ES-I3 (cell line): Measurements from ENCODE around the gene CD226.
"Not testable (repeated sequence)": the region's sequence is repeated elsewhere in the genome, so short reads cannot be mapped to it uniquely, and the experiment has no call there.

ENCODE experiments used
- H3K36me3 ChIP-seq: 2 replicates; pipeline ENCODE4 v1.6.1; 2013; ENCODE audit warnings: mild to moderate bottlenecking, low read length, control low read depth, moderate library complexity; ENCODE audit not compliant: insufficient read depth
- H3K4me1 ChIP-seq: 2 replicates; pipeline ENCODE4 v1.6.1; 2013; ENCODE audit warnings: mild to moderate bottlenecking, control low read depth, low read length; ENCODE audit not compliant: insufficient read depth
- H3K9ac ChIP-seq: 2 replicates; pipeline ENCODE4 v1.6.1; 2013; ENCODE audit warnings: low read depth, mild to moderate bottlenecking, low read length, moderate library complexity
- H3K9me3 ChIP-seq: 2 replicates; pipeline ENCODE4 v1.6.1; 2013; ENCODE audit warnings: mild to moderate bottlenecking, low read length, moderate library complexity; ENCODE audit not compliant: control insufficient read depth, insufficient read depth

CD226 gene

GRCh38 chr18:69845593-69846506, 101.8 kb downstream of the CD226 start:
- Histone ChIP-seq H3K9me3 (no peaks in the 10 kb centered on the region), H3K9ac (no peak overlapping the region), H3K4me1 (no peaks in the 10 kb centered on the region), H3K36me3 (no peaks in the 10 kb centered on the region; the same call in 1 of the 2 replicates)

GRCh38 chr18:69844656-69845055, 103.0 kb downstream of the CD226 start:
- Histone ChIP-seq H3K36me3 (no peaks in the 10 kb centered on the region; the same call in 1 of the 2 replicates), H3K9ac (no peak overlapping the region), H3K4me1 (no peaks in the 10 kb centered on the region; the same call in 1 of the 2 replicates), H3K9me3 (no peaks in the 10 kb centered on the region)

- Histone ChIP-seq H3K9ac (no peak overlapping the region), H3K9me3 (no peaks in the 10 kb centered on the region), H3K36me3 (no peaks in the 10 kb centered on the region; the same call in 1 of the 2 replicates), H3K4me1 (no peaks in the 10 kb centered on the region; the same call in 1 of the 2 replicates)
Observed at GRCh38 chr18:69843015-69843414, 104.7 kb downstream of the CD226 start.

GRCh38 chr18:69841117-69841516, 106.6 kb downstream of the CD226 start:
- no peaks in the 10 kb centered on the region; the same call in 1 of the 2 replicates for H3K4me1 ChIP-seq

GRCh38 chr18:69840445-69840844, 107.2 kb downstream of the CD226 start:
- Histone ChIP-seq H3K9me3 (no peaks in the 10 kb centered on the region), H3K36me3 (no peaks in the 10 kb centered on the region; the same call in 1 of the 2 replicates), H3K4me1 (no peaks in the 10 kb centered on the region; the same call in 1 of the 2 replicates), H3K9ac (no peak overlapping the region)

More at GRCh38 chr18:69841117-69841516, 106.6 kb downstream of the CD226 start:
- H3K36me3 ChIP-seq = no peaks in the 10 kb centered on the region; the same call in 1 of the 2 replicates
- H3K9ac ChIP-seq = no peak overlapping the region
- H3K9me3 ChIP-seq = no peaks in the 10 kb centered on the region

GRCh38 chr18:69840001-69840400, 107.7 kb downstream of the CD226 start:
- H3K36me3 ChIP-seq = no peaks in the 10 kb centered on the region; the same call in 1 of the 2 replicates
- no peaks in the 10 kb centered on the region; the same call in 1 of the 2 replicates for H3K4me1 ChIP-seq
- H3K9ac ChIP-seq = peak overlapping the region; percentile 44; the same call in 1 of the 2 replicates
- no peaks in the 10 kb centered on the region for H3K9me3 ChIP-seq

- H3K9ac ChIP-seq = peak overlapping the region; percentile 44; the same call in 1 of the 2 replicates
- no peaks in the 10 kb centered on the region; the same call in 1 of the 2 replicates for H3K4me1 ChIP-seq
Observed at GRCh38 chr18:69839497-69839896, 108.2 kb downstream of the CD226 start.

GRCh38 chr18:69838620-69839411, 108.9 kb downstream of the CD226 start:
- no peaks in the 10 kb centered on the region; the same call in 1 of the 2 replicates for H3K36me3 ChIP-seq
- H3K9me3 ChIP-seq = no peaks in the 10 kb centered on the region
- H3K9ac ChIP-seq = no peak overlapping the region
- no peaks in the 10 kb centered on the region; the same call in 1 of the 2 replicates for H3K4me1 ChIP-seq

More at GRCh38 chr18:69839497-69839896, 108.2 kb downstream of the CD226 start:
- Histone ChIP-seq H3K9me3 (no peaks in the 10 kb centered on the region), H3K36me3 (no peaks in the 10 kb centered on the region; the same call in 1 of the 2 replicates)

GRCh38 chr18:69838003-69838402, 109.7 kb downstream of the CD226 start:
- no peaks in the 10 kb centered on the region for H3K9me3 ChIP-seq
- no peaks in the 10 kb centered on the region for H3K36me3 ChIP-seq
- H3K9ac ChIP-seq = no peak overlapping the region
- H3K4me1 ChIP-seq = no peaks in the 10 kb centered on the region; the same call in 1 of the 2 replicates

- H3K9me3 ChIP-seq, H3K36me3 ChIP-seq, H3K4me1 ChIP-seq, H3K9ac ChIP-seq: not testable (repeated sequence)
Observed at GRCh38 chr18:69834980-69835379, 112.7 kb downstream of the CD226 start.

- Histone ChIP-seq H3K4me1 (no peaks in the 10 kb centered on the region), H3K9ac (no peak overlapping the region), H3K36me3 (no peaks in the 10 kb centered on the region), H3K9me3 (no peaks in the 10 kb centered on the region)
Observed at GRCh38 chr18:69830189-69830588, 117.5 kb downstream of the CD226 start.

- H3K4me1 ChIP-seq = no peaks in the 10 kb centered on the region
Observed at GRCh38 chr18:69820538-69820937, 127.1 kb downstream of the CD226 start.

GRCh38 chr18:69819460-69819859, 128.2 kb downstream of the CD226 start:
- no peaks in the 10 kb centered on the region for H3K36me3 ChIP-seq
- no peaks in the 10 kb centered on the region for H3K4me1 ChIP-seq
- H3K9ac ChIP-seq = no peak overlapping the region
- H3K9me3 ChIP-seq = no peaks in the 10 kb centered on the region

More at GRCh38 chr18:69820538-69820937, 127.1 kb downstream of the CD226 start:
- Histone ChIP-seq H3K9ac (no peak overlapping the region), H3K9me3 (no peaks in the 10 kb centered on the region), H3K36me3 (no peaks in the 10 kb centered on the region)

- Histone ChIP-seq H3K9ac (no peak overlapping the region), H3K36me3 (no peaks in the 10 kb centered on the region), H3K9me3 (no peaks in the 10 kb centered on the region), H3K4me1 (no peaks in the 10 kb centered on the region)
Observed at GRCh38 chr18:69817335-69817940, 130.2 kb downstream of the CD226 start.
